Thoracic aorta (tissue), 2 donors: ENCODE measurements around the gene SLC35F6. TPM values are rescaled to one million over a fixed set of nuclear protein-coding genes. Genes with fewer than 3 reads are reported as not detected.

ENCODE experiments used
- ATAC-seq: fragments of 150-250 bp; one replicate; pipeline ENCODE4 v1.8.0; 2017; ENCODE audit warnings: low read depth; ENCODE audit not compliant: insufficient number of reproducible peaks, low FRiP score
- DNase-seq: peaks from one replicate; pipeline ENCODE4 v3.0.0-alpha.2; 2020; ENCODE audit warnings: low spot score
- H3K27ac ChIP-seq, 2 donors: fragments of 200-600 bp; sonication (generic); 1 replicate in 1 of 2; 2 replicates in 1 of 2; pipeline ENCODE4 v1.5.1; 2016; ENCODE audit warnings: mild to moderate bottlenecking in 2 of 2, moderate library complexity in 2 of 2
- H3K27me3 ChIP-seq: fragments of 200-600 bp; sonication (generic); replicated peaks from 2 replicates; pipeline ENCODE4 v1.6.0; 2016; ENCODE audit warnings: mild to moderate bottlenecking; ENCODE audit not compliant: insufficient read depth
- H3K36me3 ChIP-seq: fragments of 200-600 bp; sonication (generic); one replicate; pipeline ENCODE4 v1.5.1; 2016
- H3K4me1 ChIP-seq, 2 donors: fragments of 200-600 bp; sonication (generic); 1 replicate in 1 of 2; 2 replicates in 1 of 2; pipeline versions ENCODE4 v1.5.1 to v1.6.0; 2016; ENCODE audit warnings: low read depth in 2 of 2, mild to moderate bottlenecking in 1 of 2; ENCODE audit not compliant: control insufficient read depth in 1 of 2
- H3K4me3 ChIP-seq: fragments of 200-600 bp; sonication (generic); 2 replicates; pipeline ENCODE4 v1.5.1; 2016; ENCODE audit warnings: mild to moderate bottlenecking
- H3K9me3 ChIP-seq: fragments of 200-600 bp; sonication (generic); 2 replicates; pipeline ENCODE4 v1.5.1; 2016
- CTCF ChIP-seq: fragments of 200-600 bp; sonication (generic); IDR thresholded peaks from one replicate; pipeline ENCODE4 v1.5.1; 2019; ENCODE audit warnings: antibody characterized with exemption
- total RNA-seq, 2 donors: library from RNA; depleted of rRNA; stranded (reverse); fragments of >200 nt; gene quantifications; one replicate each; pipeline versions ENCODE4 v1.1.0 to v1.2.3, GENCODE V29; 2016

SLC35F6 gene
- total RNA-seq, 2 donors from 2014 or later, result 43.7 to 44.5 TPM

GRCh38 chr2:26818972-26819371 is 54.9 kb downstream of the SLC35F6 start:
- Histone ChIP-seq H3K4me1 (no peaks in the 10 kb centered on the region), H3K27ac (no peak overlapping the region), H3K36me3 (no peaks in the 10 kb centered on the region), H3K4me3 (no peak overlapping the region), H3K9me3 (no peaks in the 10 kb centered on the region), H3K27me3 (no peaks in the 10 kb centered on the region)
- no peak for TF ChIP-seq CTCF
- ATAC-seq (no peak), DNase-seq (no peak)

DNA sequence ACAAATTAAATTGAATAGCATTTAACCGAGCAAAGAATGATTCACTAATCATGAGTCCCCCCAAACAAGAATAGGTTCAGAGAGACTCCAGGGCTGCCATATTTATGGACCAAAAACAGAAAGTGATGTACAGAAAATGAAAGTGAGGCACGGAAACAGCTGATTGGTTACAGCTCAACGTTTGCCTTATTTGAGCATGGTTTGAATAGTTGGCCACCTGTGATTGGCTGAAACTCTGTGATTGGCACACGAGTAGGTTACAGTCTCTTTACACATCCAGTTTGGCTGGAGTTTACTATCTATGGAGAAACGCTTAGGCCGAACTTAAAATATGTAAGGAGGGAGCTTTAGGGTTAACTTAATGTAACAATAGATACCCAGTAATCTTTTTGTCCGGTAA is 56.8 kb downstream of the SLC35F6 start:
- no peak for TF ChIP-seq CTCF
- Histone ChIP-seq H3K4me3 (no peak overlapping the region), H3K9me3 (no peaks in the 10 kb centered on the region), H3K27ac (no peak overlapping the region), H3K27me3 (no peaks in the 10 kb centered on the region), H3K36me3 (no peaks in the 10 kb centered on the region), H3K4me1 (no peaks in the 10 kb centered on the region)
- no peak for ATAC-seq
- no peak for DNase-seq

- H3K27ac ChIP-seq, result no peak overlapping the region
- ATAC-seq, result no peak
- H3K4me3 ChIP-seq, result no peak overlapping the region
- no peak for TF ChIP-seq CTCF
- H3K9me3 ChIP-seq, result no peaks in the 10 kb centered on the region
- no peaks in the 10 kb centered on the region for H3K36me3 ChIP-seq
- no peaks in the 10 kb centered on the region for H3K4me1 ChIP-seq
- no peak for DNase-seq
- H3K27me3 ChIP-seq, result no peaks in the 10 kb centered on the region
Measured at GRCh38 chr2:26822877-26823276, 58.8 kb downstream of the SLC35F6 start.

Other genes with a start within 250 kb of the SLC35F6 start
- gene CIB4, start 122.9 kb upstream of the SLC35F6 start, total RNA-seq, result not detected
- 10 to 100 TPM in 1 of 2 donors, 1 to 10 TPM in 1; 6.9 to 19.6 TPM for gene KCNK3, start 71.6 kb upstream of the SLC35F6 start, total RNA-seq
- gene CENPA, start 21.8 kb downstream of the SLC35F6 start, total RNA-seq, result not detected
- not detected for gene DPYSL5, start 83.8 kb downstream of the SLC35F6 start, total RNA-seq
- 10 to 100 TPM in 1 of 2 donors, 1 to 10 TPM in 1; 9.1 to 29.9 TPM for gene MAPRE3, start 206.4 kb downstream of the SLC35F6 start, total RNA-seq